HG02588 (cell line): Measurements from ENCODE around the gene FRS2.

Source experiments
- ATAC-seq: cut with Tn5 transposase; IDR thresholded peaks from one replicate; pipeline ENCODE4 v1.9.1; 2021; ENCODE audit warnings: mild to moderate bottlenecking, moderate library complexity; ENCODE audit not compliant: unreplicated experiment

Gene FRS2

GRCh38 chr12:69524755-69525469 lies 54.7 kb downstream of the FRS2 start:
- no peak for ATAC-seq

- no peak for ATAC-seq
These were observed 57.5 kb downstream of the FRS2 start for GRCh38 chr12:69527506-69528272.

GRCh38 chr12:69529021-69529420 lies 58.8 kb downstream of the FRS2 start:
- no peak for ATAC-seq

- no peak for ATAC-seq
These were observed 63.7 kb downstream of the FRS2 start for GRCh38 chr12:69533844-69534243.

- ATAC-seq = peak; percentile 85
These were observed 64.2 kb downstream of the FRS2 start for GRCh38 chr12:69534389-69534822.

GRCh38 chr12:69540987-69541386 lies 70.8 kb downstream of the FRS2 start:
- no peak for ATAC-seq

GRCh38 chr12:69544087-69544486 lies 73.9 kb downstream of the FRS2 start:
- ATAC-seq = no peak

GRCh38 chr12:69545081-69545480 lies 74.9 kb downstream of the FRS2 start:
- ATAC-seq = no peak

- ATAC-seq = peak; percentile 92
These were observed 76.7 kb downstream of the FRS2 start for GRCh38 chr12:69546693-69547438.

GRCh38 chr12:69548687-69549086 lies 78.5 kb downstream of the FRS2 start:
- ATAC-seq = no peak

GRCh38 chr12:69550569-69551350 lies 80.6 kb downstream of the FRS2 start:
- no peak for ATAC-seq

- no peak for ATAC-seq
These were observed 83.5 kb downstream of the FRS2 start for GRCh38 chr12:69553628-69554248.

- ATAC-seq = no peak
These were observed 85.3 kb downstream of the FRS2 start for GRCh38 chr12:69555461-69555860.

GRCh38 chr12:69556383-69556782 lies 86.2 kb downstream of the FRS2 start:
- ATAC-seq = no peak

- ATAC-seq = no peak
These were observed 93.1 kb downstream of the FRS2 start for GRCh38 chr12:69563166-69563762.

- no peak for ATAC-seq
These were observed 96.4 kb downstream of the FRS2 start for GRCh38 chr12:69566603-69567002.

- ATAC-seq = no peak
These were observed 99.0 kb downstream of the FRS2 start for GRCh38 chr12:69569236-69569635.

GRCh38 chr12:69570000-69570516 lies 99.9 kb downstream of the FRS2 start:
- ATAC-seq = no peak

- no peak for ATAC-seq
These were observed 100.6 kb downstream of the FRS2 start for GRCh38 chr12:69570545-69571399.
